ENCODE measurements around the gene STX1A. TPM values are rescaled to one million over a fixed set of nuclear protein-coding genes. Genes with fewer than 3 reads are reported as not detected.
A peak's percentile ranks its signal among the peaks of the same experiment; 100 is the strongest.
"Not testable (repeated sequence)": the region's sequence is repeated elsewhere in the genome, so short reads cannot be mapped to it uniquely, and the experiment has no call there.

Gene STX1A
- total RNA-seq, 8 experiments from 2014 or later: 7.1 to 50.5 (median 17.0) TPM

DNA sequence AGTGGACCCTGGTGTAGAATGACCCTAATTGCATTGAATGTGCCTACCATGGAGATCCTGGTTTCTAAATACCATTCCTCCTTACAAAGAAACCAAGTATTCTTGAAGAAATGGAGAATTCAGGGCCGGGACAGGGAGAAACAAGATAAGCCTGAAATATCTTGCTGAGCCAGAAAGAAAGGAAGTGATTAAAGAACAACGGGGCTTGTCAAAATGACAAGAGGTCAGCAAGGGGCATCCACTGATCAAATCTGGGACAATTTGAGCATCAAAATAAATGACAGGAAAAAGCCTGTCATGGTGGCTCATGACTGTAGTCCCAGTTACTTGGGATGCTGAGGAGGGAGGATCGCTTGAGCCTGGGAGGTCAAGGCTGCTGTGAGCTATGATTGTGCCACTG, 11.0 kb upstream of the STX1A start:
- H3K4me1 ChIP-seq (replicated peaks in 1 of 2): no peaks in the 10 kb centered on the region
- 0 to 54% (median 29%) methylated on average over 1 to 2 of the region's 3 CpGs; no CpG with 5 or more reads in 2 of the 10 experiments for WGBS, 10 experiments
- in situ Hi-C loops (cut with MboI; ENCODE audit: low pct_unique_long_range_greater_than_20kb in 2 of 9, low sequenced_read_pairs in 9 of 9, unreplicated experiment in 9 of 9): loop anchor here in 1 of 9 experiments (10.0 kb wide), 1 partner anchor 126 kb away; no protein-coding TSS in a partner anchor
- no peak overlapping the region for H3K27ac ChIP-seq
- no peak for ATAC-seq (replicated peaks in 6 of 8)
- no peak overlapping the region for H3K4me3 ChIP-seq

DNA sequence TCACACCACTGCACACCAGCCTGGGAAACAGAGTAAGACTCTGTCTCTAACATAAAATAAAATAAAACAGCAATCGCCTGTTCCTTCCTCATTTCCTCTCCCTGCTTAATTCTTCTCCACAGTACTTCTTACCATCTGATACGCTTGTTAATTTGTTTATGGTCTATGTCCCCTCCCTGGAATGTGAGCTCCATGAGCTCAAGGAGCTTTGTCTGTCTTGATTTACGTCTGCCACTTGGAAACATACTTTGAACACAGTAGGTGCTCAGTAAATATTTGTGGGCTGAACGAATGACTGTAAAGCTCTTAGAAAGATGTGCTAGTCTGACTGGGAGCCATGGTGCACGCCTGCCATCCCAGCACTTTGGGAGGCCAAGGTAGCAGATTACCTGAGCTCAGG, 9.1 kb upstream of the STX1A start:
- 25 to 100% (median 57%) methylated on average over 1 to 4 of the region's 5 CpGs; no CpG with 5 or more reads in 1 of the 10 experiments for WGBS, 10 experiments
- Histone ChIP-seq H3K27ac (no peak overlapping the region), H3K4me3 (no peak overlapping the region), H3K4me1 (replicated peaks in 1 of 2) (no peaks in the 10 kb centered on the region)
- no peak for ATAC-seq (replicated peaks in 6 of 8)
- in situ Hi-C loops (cut with MboI; ENCODE audit: low pct_unique_long_range_greater_than_20kb in 2 of 9, low sequenced_read_pairs in 9 of 9, unreplicated experiment in 9 of 9): loop anchor here in 3 of 9 experiments (10.0 kb wide), 1 partner anchor 124 kb away; no protein-coding TSS in a partner anchor

DNA sequence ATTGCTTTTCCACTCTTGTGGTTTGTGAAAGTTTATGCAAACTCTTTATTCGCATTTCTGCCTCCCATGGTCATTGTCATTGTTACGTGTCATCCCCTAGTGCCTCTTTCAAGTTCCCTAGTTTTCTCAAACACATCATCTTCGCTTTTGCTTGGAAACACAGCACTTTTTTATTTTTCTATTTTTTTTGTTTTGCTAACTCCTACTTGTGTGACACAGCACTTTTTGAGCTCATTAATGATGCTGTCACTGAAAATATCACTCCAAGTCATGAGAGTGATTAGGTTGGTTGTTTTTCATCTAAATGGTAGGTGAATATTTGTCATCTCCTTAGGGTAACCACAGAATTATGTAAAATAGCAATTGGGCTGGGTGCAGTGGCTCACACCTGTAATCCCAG, 8.5 kb upstream of the STX1A start:
- ATAC-seq (replicated peaks in 6 of 8): peak in 1 of 8 experiments; percentile 8
- no peaks in the 10 kb centered on the region for H3K4me1 ChIP-seq (replicated peaks in 1 of 2)
- no peak overlapping the region for H3K27ac ChIP-seq
- in situ Hi-C loops (cut with MboI; ENCODE audit: low pct_unique_long_range_greater_than_20kb in 2 of 9, low sequenced_read_pairs in 9 of 9, unreplicated experiment in 9 of 9): loop anchor here in 3 of 9 experiments (10.0 kb wide), 1 partner anchor 123 kb away; no protein-coding TSS in a partner anchor
- WGBS, 10 experiments: 40 to 92% (median 61%) methylated on average over 2 to 3 of the region's 3 CpGs; no CpG with 5 or more reads in 1 of the 10 experiments
- H3K4me3 ChIP-seq: no peak overlapping the region

DNA sequence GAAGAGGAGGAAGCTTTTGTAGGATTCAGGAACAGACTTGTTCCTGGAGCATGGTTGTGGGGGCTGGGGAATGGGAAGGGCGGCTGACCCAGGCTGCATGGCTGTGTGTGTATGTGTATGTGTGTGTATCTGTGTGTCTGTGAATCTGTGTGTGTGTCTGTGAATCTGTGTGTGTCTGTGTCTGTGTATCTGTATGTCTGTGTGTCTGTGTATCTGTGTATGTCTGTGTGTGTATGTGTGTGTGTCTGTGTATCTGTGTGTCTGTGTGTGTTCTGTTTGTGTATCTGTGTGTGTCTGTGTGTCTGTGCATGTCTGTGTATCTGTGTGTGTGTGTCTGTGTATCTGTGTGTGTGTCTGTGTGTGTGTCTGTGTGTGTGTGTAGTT, 6.6 kb upstream of the STX1A start:
- ATAC-seq (replicated peaks in 6 of 8): peak; percentile 12 to 54 (median 44)
- in situ Hi-C loops (cut with MboI; ENCODE audit: low pct_unique_long_range_greater_than_20kb in 2 of 9, low sequenced_read_pairs in 9 of 9, unreplicated experiment in 9 of 9): loop anchor here in 3 of 9 experiments (10.0 kb wide), 1 partner anchor 121 kb away; no protein-coding TSS in a partner anchor
- WGBS, 10 experiments: 17% methylated on average over 1 of the region's 1 CpG; no CpG with 5 or more reads in 9 of the 10 experiments
- H3K4me3 ChIP-seq: no peak overlapping the region
- no peak overlapping the region for H3K27ac ChIP-seq
- no peaks in the 10 kb centered on the region for H3K4me1 ChIP-seq (replicated peaks in 1 of 2)

DNA sequence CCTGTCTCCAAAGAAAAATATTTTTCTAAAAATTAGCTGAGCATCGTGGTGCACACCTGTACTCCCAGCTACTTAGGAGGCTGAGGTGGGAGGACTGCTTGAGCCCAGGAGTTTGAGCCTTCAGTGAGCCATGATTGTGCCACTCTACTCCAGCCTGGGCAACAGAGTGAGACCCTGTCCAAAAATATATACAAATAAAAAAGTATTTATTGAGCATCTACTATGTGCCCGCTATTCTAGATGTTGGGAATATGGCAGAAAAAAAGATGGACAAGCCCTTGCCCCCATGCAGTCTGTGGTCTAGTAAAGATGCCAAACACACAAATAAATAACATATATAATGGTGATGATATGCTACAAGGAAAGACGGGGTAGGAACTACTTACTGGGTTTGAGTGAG, 4.3 kb upstream of the STX1A start:
- no peak for ATAC-seq (replicated peaks in 6 of 8)
- Histone ChIP-seq H3K27ac (no peak overlapping the region), H3K4me3 (no peak overlapping the region), H3K4me1 (replicated peaks in 1 of 2) (peaks cover 0 to under 1% of the 10 kb centered on the region in 2 donors)
- WGBS, 10 experiments: 63 to 100% (median 100%) methylated on average over 1 to 3 of the region's 3 CpGs; no CpG with 5 or more reads in 2 of the 10 experiments
- in situ Hi-C loops (cut with MboI; ENCODE audit: low pct_unique_long_range_greater_than_20kb in 2 of 9, low sequenced_read_pairs in 9 of 9, unreplicated experiment in 9 of 9): loop anchor here in 3 of 9 experiments (10.0 kb wide), 1 partner anchor 119 kb away; no protein-coding TSS in a partner anchor

- ATAC-seq (replicated peaks in 6 of 8): no peak
- H3K27ac ChIP-seq: no peak overlapping the region
- in situ Hi-C loops (cut with MboI; ENCODE audit: low pct_unique_long_range_greater_than_20kb in 2 of 9, low sequenced_read_pairs in 9 of 9, unreplicated experiment in 9 of 9): loop anchor here in 3 of 9 experiments (10.0 kb wide), 1 partner anchor 118 kb away; no protein-coding TSS in a partner anchor
- H3K4me1 ChIP-seq (replicated peaks in 1 of 2): peaks cover 9 to 11% of the 10 kb centered on the region in 2 donors
- WGBS, 10 experiments: 68 to 100% (median 85%) methylated on average over 2 to 4 of the region's 6 CpGs; no CpG with 5 or more reads in 6 of the 10 experiments
- H3K4me3 ChIP-seq: no peak overlapping the region
These were observed 3.3 kb upstream of the STX1A start for GRCh38 chr7:73722785-73723184.

DNA sequence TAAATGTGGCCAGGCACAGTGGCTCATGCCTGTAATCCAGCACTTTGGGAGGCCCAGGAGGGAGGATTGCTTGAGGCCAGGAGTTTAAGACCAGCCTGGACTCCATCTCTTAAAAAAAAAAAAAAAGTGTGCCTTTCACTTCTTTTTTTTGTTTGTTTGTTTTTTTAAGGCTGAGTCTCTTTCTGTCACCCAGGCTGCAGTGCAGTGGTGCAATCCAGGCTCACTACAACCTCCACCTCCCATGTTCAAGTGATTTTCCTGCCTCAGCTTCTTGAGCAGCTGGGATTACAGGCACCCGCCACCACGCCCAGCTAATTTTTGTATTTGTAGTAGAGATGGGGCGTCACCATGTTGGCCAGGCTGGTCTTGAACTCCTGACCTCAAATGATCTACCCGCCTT, 2.7 kb upstream of the STX1A start:
- ATAC-seq (replicated peaks in 6 of 8); H3K4me3 ChIP-seq; H3K27ac ChIP-seq: not testable (repeated sequence)
- peaks cover 9 to 11% of the 10 kb centered on the region in 2 donors for H3K4me1 ChIP-seq (replicated peaks in 1 of 2)
- in situ Hi-C loops (cut with MboI; ENCODE audit: low pct_unique_long_range_greater_than_20kb in 2 of 9, low sequenced_read_pairs in 9 of 9, unreplicated experiment in 9 of 9): loop anchor here in 3 of 9 experiments (10.0 kb wide), 1 partner anchor 117 kb away; no protein-coding TSS in a partner anchor
- WGBS, 10 experiments: 31 to 100% (median 76%) methylated on average over 1 to 4 of the region's 4 CpGs; no CpG with 5 or more reads in 3 of the 10 experiments

GRCh38 chr7:73721377-73721817, 1.9 kb upstream of the STX1A start:
- 42 to 80% (median 63%) methylated on average over 1 to 3 of the region's 3 CpGs; no CpG with 5 or more reads in 6 of the 10 experiments for WGBS, 10 experiments
- in situ Hi-C loops (cut with MboI; ENCODE audit: low pct_unique_long_range_greater_than_20kb in 2 of 9, low sequenced_read_pairs in 9 of 9, unreplicated experiment in 9 of 9): loop anchor here in 3 of 9 experiments (10.0 kb wide), 1 partner anchor 117 kb away; no protein-coding TSS in a partner anchor
- Histone ChIP-seq H3K4me3 (no peak overlapping the region), H3K27ac (no peak overlapping the region), H3K4me1 (replicated peaks in 1 of 2) (peaks cover 9 to 16% of the 10 kb centered on the region in 2 donors)
- ATAC-seq (replicated peaks in 6 of 8): peak in 1 of 8 experiments; percentile 4

- in situ Hi-C loops (cut with MboI; ENCODE audit: low pct_unique_long_range_greater_than_20kb in 2 of 9, low sequenced_read_pairs in 9 of 9, unreplicated experiment in 9 of 9): loop anchor here in 3 of 9 experiments (10.0 kb wide), 1 partner anchor 116 kb away; no protein-coding TSS in a partner anchor
- Histone ChIP-seq H3K27ac (peak overlapping the region in 1 of 2 donors; percentile 33), H3K4me1 (replicated peaks in 1 of 2) (peaks cover 18 to 25% of the 10 kb centered on the region in 2 donors)
- ATAC-seq (replicated peaks in 6 of 8); H3K4me3 ChIP-seq: not testable (repeated sequence)
- 82 to 100% (median 95%) methylated on average over 1 to 7 of the region's 9 CpGs; no CpG with 5 or more reads in 2 of the 10 experiments for WGBS, 10 experiments
These were observed 974 bp upstream of the STX1A start for GRCh38 chr7:73720443-73720842.

GRCh38 chr7:73719806-73720169, 319 bp upstream of the STX1A start:
- Histone ChIP-seq H3K4me3 (peak overlapping the region; percentile 65 to 100 (median 98)), H3K4me1 (replicated peaks in 1 of 2) (peaks cover 21 to 32% of the 10 kb centered on the region in 2 donors), H3K27ac (peak overlapping the region in 1 of 2 donors; percentile 33)
- 0 to 100% (median 20%) methylated on average over 1 to 3 of the region's 16 CpGs; no CpG with 5 or more reads in 5 of the 10 experiments for WGBS, 10 experiments
- in situ Hi-C loops (cut with MboI; ENCODE audit: low pct_unique_long_range_greater_than_20kb in 2 of 9, low sequenced_read_pairs in 9 of 9, unreplicated experiment in 9 of 9): loop anchor here in 3 of 9 experiments (10.0 kb wide), 1 partner anchor 115 kb away; no protein-coding TSS in a partner anchor
- peak in 4 of 8 experiments; percentile 4 to 49 (median 35) for ATAC-seq (replicated peaks in 6 of 8)

- peak overlapping the region; percentile 65 to 100 (median 98) for H3K4me3 ChIP-seq
- no peak overlapping the region for H3K27ac ChIP-seq
- WGBS, 10 experiments: 48% methylated on average over 4 of the region's 9 CpGs; no CpG with 5 or more reads in 9 of the 10 experiments
- no peak for ATAC-seq (replicated peaks in 6 of 8)
- in situ Hi-C loops (cut with MboI; ENCODE audit: low pct_unique_long_range_greater_than_20kb in 2 of 9, low sequenced_read_pairs in 9 of 9, unreplicated experiment in 9 of 9): no loop called here
- H3K4me1 ChIP-seq (replicated peaks in 1 of 2): peaks cover 21 to 32% of the 10 kb centered on the region in 2 donors
These were observed 1.0 kb downstream of the STX1A start for GRCh38 chr7:73718438-73718881.

DNA sequence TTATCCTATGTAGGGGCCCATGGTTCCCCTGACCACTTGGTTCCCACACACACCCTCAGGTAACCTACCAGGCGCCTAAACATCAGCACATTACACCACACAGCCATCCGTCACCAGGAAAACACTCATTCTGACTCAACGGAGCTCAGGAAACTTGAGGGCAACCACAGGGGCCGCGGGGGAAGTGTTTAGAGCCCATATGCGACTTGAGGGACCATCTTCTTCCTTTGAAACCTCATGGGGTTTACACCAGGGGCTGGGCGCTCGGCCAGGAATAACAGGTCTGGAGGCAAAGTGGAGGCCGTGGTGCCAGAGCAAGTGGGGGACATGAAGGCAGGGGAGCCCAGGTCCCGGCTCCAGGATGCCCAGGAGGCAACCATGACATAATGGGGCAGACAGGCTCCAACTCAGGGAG, 1.5 kb downstream of the STX1A start:
- no peak for ATAC-seq (replicated peaks in 6 of 8)
- in situ Hi-C loops (cut with MboI; ENCODE audit: low pct_unique_long_range_greater_than_20kb in 2 of 9, low sequenced_read_pairs in 9 of 9, unreplicated experiment in 9 of 9): no loop called here
- H3K4me3 ChIP-seq: peak overlapping the region in 3 of 5 donors; percentile 65 to 100 (median 100)
- 9 to 100% (median 20%) methylated on average over 1 to 4 of the region's 10 CpGs; no CpG with 5 or more reads in 5 of the 10 experiments for WGBS, 10 experiments
- peaks cover 21 to 32% of the 10 kb centered on the region in 2 donors for H3K4me1 ChIP-seq (replicated peaks in 1 of 2)
- H3K27ac ChIP-seq: no peak overlapping the region
